GM12878 (cell line): Measurements from ENCODE around the gene CDKL4.

Experiments used
- IRF5 ChIP-seq: fragments of 450-650 bp; IDR thresholded peaks from 2 replicates; pipeline ENCODE4 v1.6.1; 2017; ENCODE audit warnings: borderline replicate concordance
- MYC ChIP-seq: IDR thresholded peaks from 2 replicates; pipeline ENCODE4 v1.6.1; 2011; ENCODE audit warnings: mild to moderate bottlenecking, low read length, moderate library complexity, inconsistent platforms; ENCODE audit not compliant: insufficient read depth, insufficient replicate concordance, insufficient read length, severe bottlenecking
- NFYA ChIP-seq: IDR thresholded peaks from 2 replicates; pipeline ENCODE4 v1.6.1; 2011; ENCODE audit warnings: low read depth, mild to moderate bottlenecking, low read length, improper control_type of control experiment, borderline replicate concordance
- NR2C2 ChIP-seq: IDR thresholded peaks from 2 replicates; pipeline ENCODE4 v1.6.1; 2011; ENCODE audit warnings: borderline replicate concordance, low read depth; ENCODE audit not compliant: control insufficient read depth, insufficient read length
- RAD21 ChIP-seq: IDR thresholded peaks from 2 replicates; pipeline ENCODE4 v1.6.1; 2011; ENCODE audit warnings: mild to moderate bottlenecking, low read depth, low read length, moderate library complexity; ENCODE audit not compliant: insufficient read depth
- TF ChIP-seq, protein P1 (sequence below), 3 experiments: IDR thresholded peaks in 2 of 3; conservative IDR thresholded peaks in 1 of 3; 2 replicates each; pipeline ENCODE4 v1.5.1; 2011; ENCODE audit warnings: low read depth in 3 of 3, low read length in 3 of 3, mild to moderate bottlenecking in 3 of 3, control low read depth in 2 of 3, moderate library complexity in 2 of 3, inconsistent platforms in 1 of 3, mixed read lengths in 1 of 3; ENCODE audit not compliant: control insufficient read depth in 2 of 3, insufficient read depth in 1 of 3; ENCODE audit errors: extremely low read depth in 1 of 3

- TF ChIP-seq RAD21: no peak
- no peak for TF ChIP-seq NFYA
- TF ChIP-seq, protein P1, sequence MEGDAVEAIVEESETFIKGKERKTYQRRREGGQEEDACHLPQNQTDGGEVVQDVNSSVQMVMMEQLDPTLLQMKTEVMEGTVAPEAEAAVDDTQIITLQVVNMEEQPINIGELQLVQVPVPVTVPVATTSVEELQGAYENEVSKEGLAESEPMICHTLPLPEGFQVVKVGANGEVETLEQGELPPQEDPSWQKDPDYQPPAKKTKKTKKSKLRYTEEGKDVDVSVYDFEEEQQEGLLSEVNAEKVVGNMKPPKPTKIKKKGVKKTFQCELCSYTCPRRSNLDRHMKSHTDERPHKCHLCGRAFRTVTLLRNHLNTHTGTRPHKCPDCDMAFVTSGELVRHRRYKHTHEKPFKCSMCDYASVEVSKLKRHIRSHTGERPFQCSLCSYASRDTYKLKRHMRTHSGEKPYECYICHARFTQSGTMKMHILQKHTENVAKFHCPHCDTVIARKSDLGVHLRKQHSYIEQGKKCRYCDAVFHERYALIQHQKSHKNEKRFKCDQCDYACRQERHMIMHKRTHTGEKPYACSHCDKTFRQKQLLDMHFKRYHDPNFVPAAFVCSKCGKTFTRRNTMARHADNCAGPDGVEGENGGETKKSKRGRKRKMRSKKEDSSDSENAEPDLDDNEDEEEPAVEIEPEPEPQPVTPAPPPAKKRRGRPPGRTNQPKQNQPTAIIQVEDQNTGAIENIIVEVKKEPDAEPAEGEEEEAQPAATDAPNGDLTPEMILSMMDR (IDR thresholded peaks at IDR 0.05 in 2 of 3, conservative IDR thresholded peaks at IDR 0.05 in 1 of 3; ENCODE audit: control insufficient read depth in 2 of 3, extremely low read depth in 1 of 3, insufficient read depth in 1 of 3, low read depth in 3 of 3, low read length in 3 of 3): no peak
- TF ChIP-seq NR2C2: no peak
- no peak for TF ChIP-seq IRF5
- no peak for TF ChIP-seq MYC
Observed at GRCh38 chr2:39176997-39177396, 66.8 kb downstream of the CDKL4 start.
